HepG2 (cell line): Measurements from ENCODE around the gene ACADS. TPM values are rescaled to one million over a fixed set of nuclear protein-coding genes. Genes with fewer than 3 reads are reported as not detected.
A peak's percentile ranks its signal among the peaks of the same experiment; 100 is the strongest.

Source experiments
- ATAC-seq: fragments of 200-7000 bp; cut with Tn5 transposase; 3 replicates; pipeline ENCODE4 v1.9.1; 2020; ENCODE audit warnings: mild to moderate bottlenecking, moderate library complexity
- BruUV-seq: library from RNA; stranded (reverse); fragments of 400-500 nt; replicated peaks from 2 replicates; lab custom pipeline; 2021; lab: Mats Ljungman, UMichigan
- CTCF ChIA-PET: fragments of 300-600 bp; formaldehyde crosslinking; extraction: SDS; loops from one replicate; lab custom pipeline; 2021; ENCODE audit warnings: low total read pairs, inconsistent platforms, low intra/inter-chr PET ratio; lab: Yijun Ruan, JAX
- POLR2A ChIA-PET: fragments of 350-600 bp; sonication (Branson Sonifier 250); formaldehyde crosslinking; loops from one replicate; lab custom pipeline; 2020; ENCODE audit warnings: antibody characterized with exemption, inconsistent platforms; lab: Yijun Ruan, JAX
- DNase-seq: peaks from one replicate; pipeline ENCODE4 v3.0.0-alpha.2; 2015; ENCODE audit warnings: low spot score
- FAIRE-seq: peaks from 3 replicates; lab custom pipeline; 2011; peaks lifted over from hg19 to GRCh38; lab: Jason Lieb, UNC
- H2AFZ ChIP-seq: one replicate; pipeline ENCODE4 v1.6.1; 2011; ENCODE audit warnings: low read length, inconsistent platforms
- H3K27ac ChIP-seq: fragments of 300-600 bp; 3 replicates; pipeline ENCODE4 v1.8.0; 2011; ENCODE audit warnings: mixed run types, mild to moderate bottlenecking, mixed read lengths, low read length, inconsistent platforms; ENCODE audit not compliant: insufficient read depth; ENCODE audit errors: extremely low read length
- H3K27me3 ChIP-seq, 2 experiments: fragments of 200-600 bp in 1 of 2; 2 replicates in 1 of 2; 3 replicates in 1 of 2; pipeline versions ENCODE4 v1.6.0 to v1.8.0; 2011; ENCODE audit warnings: low read length in 2 of 2, mild to moderate bottlenecking in 2 of 2, moderate library complexity in 2 of 2, inconsistent platforms in 1 of 2; ENCODE audit not compliant: insufficient read depth in 2 of 2, control insufficient read depth in 1 of 2
- H3K36me3 ChIP-seq, 2 experiments: fragments of 200-600 bp in 1 of 2; replicated peaks in 1 of 2; 2 replicates in 1 of 2; 3 replicates in 1 of 2; pipeline versions ENCODE4 v1.5.1 to v1.8.0; 2011; ENCODE audit warnings: low read length in 2 of 2, inconsistent platforms in 1 of 2; ENCODE audit not compliant: insufficient read depth in 2 of 2, control insufficient read depth in 1 of 2
- H3K4me1 ChIP-seq: 2 replicates; pipeline ENCODE4 v1.5.1; 2012; ENCODE audit warnings: low read length, inconsistent platforms; ENCODE audit not compliant: insufficient read depth
- H3K4me2 ChIP-seq: 2 replicates; pipeline ENCODE4 v1.6.0; 2011; ENCODE audit warnings: low read depth, low read length, inconsistent platforms
- H3K4me3 ChIP-seq, 3 experiments: fragments of 200-600 bp in 1 of 3; sonication (generic), shearing (Covaris generic) in 1 of 3; replicated peaks in 1 of 3; 2 replicates each; pipeline ENCODE4 v1.5.1; 2011 to 2016; ENCODE audit warnings: low read length in 3 of 3, inconsistent platforms in 2 of 3, low read depth in 2 of 3, mild to moderate bottlenecking in 2 of 3, control low read depth in 1 of 3, mixed read lengths in 1 of 3; ENCODE audit not compliant: insufficient read depth in 1 of 3
- H3K79me2 ChIP-seq: one replicate; pipeline ENCODE4 v1.6.1; 2011; ENCODE audit warnings: low read length, inconsistent platforms; ENCODE audit not compliant: insufficient read depth
- H3K9ac ChIP-seq: 2 replicates; pipeline ENCODE4 v1.6.0; 2011; ENCODE audit warnings: mild to moderate bottlenecking, low read depth, low read length, inconsistent platforms; ENCODE audit not compliant: insufficient read depth
- H3K9me3 ChIP-seq: 2 replicates; pipeline ENCODE4 v1.5.1; 2012; ENCODE audit warnings: mild to moderate bottlenecking, low read length
- H4K20me1 ChIP-seq: 2 replicates; pipeline ENCODE4 v1.6.0; 2011; ENCODE audit warnings: inconsistent platforms, mild to moderate bottlenecking, low read length, moderate library complexity; ENCODE audit not compliant: insufficient read depth
- AGO2 ChIP-seq: fragments of 200-400 bp; formaldehyde crosslinking; optimal IDR thresholded peaks from 2 replicates; pipeline ENCODE3; 2017; ENCODE audit warnings: mild to moderate bottlenecking, low read depth, low read length, moderate library complexity
- CHCHD3 ChIP-seq: sonication (generic); formaldehyde crosslinking; IDR thresholded peaks from 2 replicates; pipeline ENCODE4 v1.8.0; 2022; ENCODE audit warnings: mild to moderate bottlenecking, missing genetic modification reagents, moderate library complexity
- GATAD1 ChIP-seq: IDR thresholded peaks from 2 replicates; pipeline ENCODE4 v1.6.1; 2016; ENCODE audit warnings: missing genetic modification reagents, missing compliant biosample characterization
- TEAD2 ChIP-seq: sonication (generic); formaldehyde crosslinking; IDR thresholded peaks from 2 replicates; pipeline ENCODE4 v1.9.0; 2021; ENCODE audit warnings: missing genetic modification reagents
- ZNF264 ChIP-seq: sonication (generic); formaldehyde crosslinking; IDR thresholded peaks from 2 replicates; pipeline ENCODE4 v1.4.0; 2020; ENCODE audit warnings: missing genetic modification reagents
- ZNF879 ChIP-seq: sonication (generic); formaldehyde crosslinking; IDR thresholded peaks from 2 replicates; pipeline ENCODE4 v1.8.1; 2023; ENCODE audit warnings: missing genetic modification reagents
- WGBS: methylation state at CpG from one replicate; pipeline ENCODE4 v1.1.6; 2017; ENCODE audit warnings: low lambda C conversion rate; 5-methylcytosine and 5-hydroxymethylcytosine counted together
- in situ Hi-C: cut with HindIII; loops from 2 replicates; pipeline ENCODE4 v1.10.0; 2017; ENCODE audit warnings: low pct_unique_long_range_greater_than_20kb; ENCODE audit not compliant: extremely low pct_ligation_motif_present
- intact Hi-C: fragments of 100-400 bp; cut with micrococcal nuclease; formaldehyde crosslinking; loops from one replicate; pipeline ENCODE4 v1.10.0; 2022; ENCODE audit not compliant: unreplicated experiment
- polyA plus RNA-seq, 8 experiments: library from polyadenylated mRNA; depleted of rRNA in 3 of 8; stranded (reverse) in 7 of 8; unstranded in 1 of 8; fragments of >200 nt; fragmentation: Illumina TruSeq in 4 of 8; extraction: Trizol in 4 of 8; gene quantifications; 2 replicates each; pipeline versions ENCODE4 v1.2.1 to v1.2.3, GENCODE V29; 2011 to 2016; ENCODE audit warnings: low read depth in 4 of 8, missing spikeins in 1 of 8, mixed read lengths in 1 of 8; ENCODE audit not compliant: insufficient read depth in 1 of 8
- total RNA-seq, 5 experiments: library from RNA; depleted of rRNA; stranded (reverse); fragments of >200 nt; fragmentation: Illumina TruSeq; extraction: Trizol; gene quantifications; 2 replicates each; pipeline ENCODE4 v1.2.3, GENCODE V29; 2016; ENCODE audit warnings: low read depth in 1 of 5
- TF ChIP-seq, protein P1 (sequence below): sonication (generic); formaldehyde crosslinking; IDR thresholded peaks from 2 replicates; pipeline ENCODE4 v1.4.0; 2020; ENCODE audit warnings: missing genetic modification reagents, borderline replicate concordance

Gene ACADS
- total and polyA plus RNA-seq, 2 of the 13 experiments (the other 11 are each of a cell fraction or from before 2014, with no cell fraction given), result 17.4 to 27.7 TPM

DNA sequence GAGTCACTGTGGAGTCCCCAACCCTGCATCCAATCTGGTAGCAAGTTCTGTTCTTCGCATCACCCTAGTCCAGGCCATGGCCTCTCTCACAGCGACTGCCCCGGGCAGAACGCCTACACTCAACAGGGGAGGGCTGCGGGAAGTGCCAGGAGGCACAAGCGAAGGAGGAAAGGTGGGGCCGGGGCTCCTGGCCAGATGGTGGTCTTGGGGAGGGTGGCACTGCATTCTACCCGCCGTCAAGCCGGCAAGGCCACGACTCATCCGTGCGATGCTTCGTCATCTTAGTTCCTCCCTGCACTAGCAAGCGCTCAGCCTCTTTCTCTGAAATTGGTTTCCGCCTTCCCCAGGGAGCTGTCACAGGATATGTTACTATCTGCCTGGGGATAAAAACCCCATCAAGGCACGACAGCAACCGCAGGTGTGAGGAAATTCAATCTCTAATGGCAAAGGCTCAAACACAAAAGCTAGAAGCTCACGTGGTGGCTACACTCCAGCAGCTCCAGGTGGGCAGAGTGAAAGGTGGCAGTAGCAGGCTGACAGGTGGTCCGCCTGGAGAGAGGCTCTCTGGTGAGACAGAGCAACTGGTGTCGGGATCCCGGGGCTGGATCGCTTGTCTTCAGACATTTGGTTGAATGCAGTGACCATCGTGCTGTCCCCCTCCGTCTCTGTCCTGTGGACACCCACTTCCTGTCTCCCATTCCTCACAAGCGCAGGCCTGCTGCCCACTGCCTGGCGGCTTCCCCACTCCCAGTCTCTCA is 34.1 kb downstream of the ACADS start:
- ATAC-seq (no peak), DNase-seq (no peak), FAIRE-seq (no peak)
- Histone ChIP-seq H3K27me3 (no peaks in the 10 kb centered on the region), H3K36me3 (peaks cover 5 to 29% of the 10 kb centered on the region in 2 experiments), H3K9me3 (peaks cover 5% of the 10 kb centered on the region; the same call in 1 of the 2 replicates), H4K20me1 (no peaks in the 10 kb centered on the region), H3K4me1 (no peaks in the 10 kb centered on the region), H3K9ac (no peak overlapping the region), H2AFZ (no peak overlapping the region), H3K4me2 (no peak overlapping the region), H3K4me3 (no peak overlapping the region), H3K79me2 (no peaks in the 10 kb centered on the region), H3K27ac (no peak overlapping the region)
- in situ Hi-C loops (no loop called here), intact Hi-C loops (no loop called here)
- TF ChIP-seq ZNF264 (CRISPR knock-in tag) (no peak), TEAD2 (CRISPR knock-in tag) (no peak), CHCHD3 (no peak), ZNF879 (CRISPR knock-in tag) (no peak), AGO2 (peak; percentile 27), GATAD1 (CRISPR knock-in tag) (no peak)
- TF ChIP-seq, protein P1, sequence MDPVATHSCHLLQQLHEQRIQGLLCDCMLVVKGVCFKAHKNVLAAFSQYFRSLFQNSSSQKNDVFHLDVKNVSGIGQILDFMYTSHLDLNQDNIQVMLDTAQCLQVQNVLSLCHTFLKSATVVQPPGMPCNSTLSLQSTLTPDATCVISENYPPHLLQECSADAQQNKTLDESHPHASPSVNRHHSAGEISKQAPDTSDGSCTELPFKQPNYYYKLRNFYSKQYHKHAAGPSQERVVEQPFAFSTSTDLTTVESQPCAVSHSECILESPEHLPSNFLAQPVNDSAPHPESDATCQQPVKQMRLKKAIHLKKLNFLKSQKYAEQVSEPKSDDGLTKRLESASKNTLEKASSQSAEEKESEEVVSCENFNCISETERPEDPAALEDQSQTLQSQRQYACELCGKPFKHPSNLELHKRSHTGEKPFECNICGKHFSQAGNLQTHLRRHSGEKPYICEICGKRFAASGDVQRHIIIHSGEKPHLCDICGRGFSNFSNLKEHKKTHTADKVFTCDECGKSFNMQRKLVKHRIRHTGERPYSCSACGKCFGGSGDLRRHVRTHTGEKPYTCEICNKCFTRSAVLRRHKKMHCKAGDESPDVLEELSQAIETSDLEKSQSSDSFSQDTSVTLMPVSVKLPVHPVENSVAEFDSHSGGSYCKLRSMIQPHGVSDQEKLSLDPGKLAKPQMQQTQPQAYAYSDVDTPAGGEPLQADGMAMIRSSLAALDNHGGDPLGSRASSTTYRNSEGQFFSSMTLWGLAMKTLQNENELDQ (CRISPR knock-in tag), result no peak
- WGBS, result 96% methylated on average over 24 of the region's 27 CpGs
- no TSS peak for BruUV-seq
- ChIA-PET CTCF (no interaction called here), POLR2A (interaction anchor here (1.7 kb wide), 1 partner anchor 218 kb away, joined by 3 read pairs; the partner anchor contains the start of gene HNF1A)
